ENCODE measurements around the gene ZNF865.

GRCh38 chr19:55654868-55655647 is 49.6 kb downstream of the ZNF865 start, which contains the start of gene U2AF2:
- TF ChIP-seq CTCF (IDR thresholded peaks at IDR 0.05) = peak in 1 of 7 experiments; percentile 2
- peak; percentile 49 to 83 (median 75) for TF ChIP-seq POLR2A (IDR thresholded peaks at IDR 0.05)

Data from body of pancreas (tissue), 4 donors.